ENCODE results near the gene PXYLP1. TPM values are rescaled to one million over a fixed set of nuclear protein-coding genes. Genes with fewer than 3 reads are reported as not detected.

The PXYLP1 gene
- total and polyA plus RNA-seq, 2 of the 8 experiments (the other 6 are each of a cell fraction or from before 2014, with no cell fraction given) = 19.4 to 20.6 TPM

GRCh38 chr3:141330235-141330634, 98.6 kb downstream of the PXYLP1 start (continued):
- TF ChIP-seq CHD7 (IDR thresholded peaks at IDR 0.05; ENCODE audit: insufficient replicate concordance, low read length) (no peak), PHF8 (conservative IDR thresholded peaks at IDR 0.05; ENCODE audit: low read depth, low read length) (no peak), TAF7 (optimal IDR thresholded peaks at IDR 0.05; ENCODE audit: borderline replicate concordance, low read depth, low read length) (no peak), SIX5 (IDR thresholded peaks at IDR 0.05; ENCODE audit: low read depth, low read length) (no peak), NANOG (IDR thresholded peaks at IDR 0.05; ENCODE audit: insufficient read depth, low read depth, low read length, poor library complexity, severe bottlenecking) (no peak), GTF2F1 (IDR thresholded peaks at IDR 0.05; ENCODE audit: borderline replicate concordance, low read depth, low read length) (no peak)
